ENCODE data around the gene R3HCC1L.

- TF ChIP-seq TAF1 (IDR thresholded peaks at IDR 0.05; ENCODE audit: borderline replicate concordance, low read depth, low read length) (no peak), POLR2AphosphoS5 (IDR thresholded peaks at IDR 0.05; ENCODE audit: low read depth, low read length) (no peak)
Measured at GRCh38 chr10:98261436-98262277, 127.2 kb downstream of the R3HCC1L start.
